ENCODE data around the gene SLC6A6.
"Not testable (repeated sequence)": the region's sequence is repeated elsewhere in the genome, so short reads cannot be mapped to it uniquely, and the experiment has no call there.

Gene SLC6A6

GRCh38 chr3:14437705-14438104 is 35.3 kb downstream of the SLC6A6 start:
- DNase-seq: not testable (repeated sequence)

GRCh38 chr3:14438262-14438661 is 35.9 kb downstream of the SLC6A6 start:
- DNase-seq: no peak

- DNase-seq: no peak
Observed at GRCh38 chr3:14438929-14439328, 36.5 kb downstream of the SLC6A6 start.

GRCh38 chr3:14439501-14440167 is 37.2 kb downstream of the SLC6A6 start:
- DNase-seq: peak; percentile 68

GRCh38 chr3:14440168-14440518 is 37.7 kb downstream of the SLC6A6 start:
- DNase-seq: peak; percentile 27

GRCh38 chr3:14440531-14441239 is 38.3 kb downstream of the SLC6A6 start:
- no peak for DNase-seq

GRCh38 chr3:14441240-14441919 is 39.0 kb downstream of the SLC6A6 start:
- peak; percentile 37 for DNase-seq

- peak; percentile 40 for DNase-seq
Observed at GRCh38 chr3:14441920-14442300, 39.5 kb downstream of the SLC6A6 start.

- DNase-seq: no peak
Observed at GRCh38 chr3:14444380-14444779, 42.0 kb downstream of the SLC6A6 start.

GRCh38 chr3:14445773-14446172 is 43.4 kb downstream of the SLC6A6 start:
- DNase-seq: no peak

- DNase-seq: no peak
Observed at GRCh38 chr3:14446988-14447570, 44.7 kb downstream of the SLC6A6 start.

GRCh38 chr3:14448063-14448462 is 45.7 kb downstream of the SLC6A6 start:
- DNase-seq: no peak

- no peak for DNase-seq
Observed at GRCh38 chr3:14448756-14449727, 46.6 kb downstream of the SLC6A6 start.

GRCh38 chr3:14450506-14450905 is 48.1 kb downstream of the SLC6A6 start:
- DNase-seq: no peak

GRCh38 chr3:14450922-14451606 is 48.7 kb downstream of the SLC6A6 start:
- DNase-seq: no peak

GRCh38 chr3:14451844-14452739 is 49.7 kb downstream of the SLC6A6 start:
- no peak for DNase-seq

- no peak for DNase-seq
Observed at GRCh38 chr3:14452740-14453710, 50.6 kb downstream of the SLC6A6 start.

- no peak for DNase-seq
Observed at GRCh38 chr3:14453876-14454638, 51.7 kb downstream of the SLC6A6 start.
